ENCODE measurements around the gene CES3.

CES3 gene

DNA sequence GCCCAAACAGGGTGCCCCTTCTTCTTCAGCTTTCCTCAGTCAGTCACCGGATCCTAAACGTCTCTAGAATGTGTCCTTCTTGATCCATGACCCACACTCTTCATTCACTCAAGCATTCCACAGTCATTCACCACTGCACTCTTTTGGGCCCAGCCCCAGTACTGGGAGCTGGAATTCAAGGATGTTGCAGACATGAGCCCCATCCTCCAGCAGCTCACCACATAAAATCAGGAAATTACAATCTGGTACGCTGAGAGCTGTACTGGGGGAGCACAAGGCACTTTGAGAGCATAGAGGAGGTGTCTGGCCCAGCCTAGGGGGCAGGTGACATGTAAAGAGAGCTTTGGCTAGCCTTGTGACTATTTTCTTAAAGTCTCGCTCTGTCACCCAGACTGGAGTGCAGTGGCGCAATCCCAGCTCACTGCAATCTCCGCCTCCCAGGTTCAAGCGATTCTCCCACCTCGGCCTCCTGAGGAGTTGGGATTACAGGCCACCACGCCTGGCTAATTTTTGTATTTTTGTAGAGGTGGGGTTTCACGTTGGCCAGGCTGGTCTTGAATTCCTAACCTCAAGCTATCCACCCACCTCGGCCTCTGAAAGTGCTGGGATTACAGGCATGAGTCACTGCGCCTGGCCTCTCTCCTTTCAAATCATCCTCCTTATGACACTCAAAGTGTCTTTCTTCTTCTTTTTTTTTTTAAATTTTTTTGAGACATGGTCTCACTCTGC, 46.0 kb downstream of the CES3 start:
- no peak for DNase-seq (ENCODE audit: low read depth in 2 of 2)

DNA sequence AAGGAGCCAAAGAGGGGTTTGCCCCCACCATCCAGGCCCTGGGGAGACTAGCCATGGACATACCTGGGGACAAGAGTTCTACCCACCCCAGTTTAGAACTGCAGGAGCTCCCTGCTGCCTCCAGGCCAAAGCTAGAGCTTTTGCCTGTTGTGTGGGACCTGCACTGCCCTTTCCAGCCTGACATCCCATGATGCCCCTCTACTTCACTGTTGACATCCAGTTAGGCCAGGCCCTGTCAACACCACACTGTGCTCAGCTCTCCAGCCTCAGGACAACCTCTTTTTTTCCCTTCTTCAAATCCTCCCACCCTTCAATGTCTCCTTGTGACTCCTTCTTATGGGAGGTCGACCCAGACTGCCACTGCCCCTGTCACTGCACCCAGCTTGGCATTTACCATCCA, 48.1 kb downstream of the CES3 start:
- no peak for DNase-seq (ENCODE audit: low read depth in 2 of 2)

GRCh38 chr16:67011274-67011673, 50.2 kb downstream of the CES3 start:
- DNase-seq (ENCODE audit: low read depth in 2 of 2): no peak

GRCh38 chr16:67013233-67013822, 52.3 kb downstream of the CES3 start:
- no peak for DNase-seq (ENCODE audit: low read depth in 2 of 2)

DNA sequence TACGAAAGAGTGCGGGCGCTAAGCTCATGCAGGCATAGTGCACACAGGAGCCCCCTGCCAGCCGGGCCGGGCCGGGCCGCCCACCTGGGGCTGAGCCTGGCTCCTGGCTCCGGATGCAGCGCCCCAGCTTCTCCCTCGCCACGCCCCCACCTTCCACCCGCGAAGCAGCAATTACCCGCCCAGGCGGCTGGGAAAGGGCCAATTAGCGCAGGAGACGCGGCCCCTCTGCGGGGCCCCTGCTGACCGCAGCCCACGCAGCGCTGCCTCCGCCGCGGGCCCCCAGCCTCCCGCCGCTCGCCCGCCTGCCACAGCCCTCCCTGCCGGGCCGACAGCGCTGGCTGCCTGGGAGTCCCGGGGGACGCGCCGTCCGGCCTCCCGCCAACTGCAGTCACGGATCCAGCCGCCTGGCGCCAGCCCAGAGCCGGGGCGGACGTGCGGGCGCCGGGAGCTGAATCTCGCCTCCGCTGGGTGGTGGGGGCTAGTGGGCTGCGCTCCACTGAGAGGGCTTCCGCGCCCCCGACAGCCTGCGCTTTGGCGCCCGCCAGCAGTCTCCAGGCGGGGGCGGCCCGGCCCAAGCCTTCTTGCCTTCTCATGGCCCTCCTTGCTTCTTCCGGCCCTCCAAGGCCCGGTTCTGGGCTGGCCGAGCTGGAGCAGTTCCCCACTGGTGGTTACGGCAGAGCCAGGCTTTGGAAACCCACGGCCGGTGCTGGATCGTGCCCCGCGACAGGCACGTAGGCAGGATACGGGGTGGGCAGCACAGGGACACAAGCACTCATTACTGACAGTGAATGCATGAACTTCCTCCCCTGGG, 53.0 kb downstream of the CES3 start:
- peak; percentile 52 to 63 for DNase-seq (ENCODE audit: low read depth in 2 of 2)

- no peak for DNase-seq (ENCODE audit: low read depth in 2 of 2)
These were observed 53.7 kb downstream of the CES3 start for GRCh38 chr16:67014634-67015312.

DNA sequence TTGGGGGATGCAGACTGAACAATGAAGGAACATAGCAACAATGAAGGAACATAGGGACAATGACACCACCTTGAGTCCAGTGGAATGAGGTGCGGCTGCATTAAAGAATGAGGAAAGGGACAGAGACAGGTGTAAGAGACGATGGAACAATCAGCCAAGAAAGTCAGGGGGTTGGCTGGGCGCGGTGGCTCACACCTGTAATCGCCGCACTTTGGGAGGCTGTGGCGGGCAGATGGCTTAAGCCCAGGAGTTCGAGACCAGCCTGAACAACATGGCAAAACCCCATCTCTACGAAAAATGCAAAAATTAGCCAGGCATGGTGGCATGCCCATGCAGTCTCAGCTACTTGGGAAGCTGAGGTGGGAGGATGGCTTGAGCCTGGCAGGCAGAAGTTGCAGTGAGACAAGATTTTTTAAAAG, 54.3 kb downstream of the CES3 start:
- no peak for DNase-seq (ENCODE audit: low read depth in 2 of 2)

DNA sequence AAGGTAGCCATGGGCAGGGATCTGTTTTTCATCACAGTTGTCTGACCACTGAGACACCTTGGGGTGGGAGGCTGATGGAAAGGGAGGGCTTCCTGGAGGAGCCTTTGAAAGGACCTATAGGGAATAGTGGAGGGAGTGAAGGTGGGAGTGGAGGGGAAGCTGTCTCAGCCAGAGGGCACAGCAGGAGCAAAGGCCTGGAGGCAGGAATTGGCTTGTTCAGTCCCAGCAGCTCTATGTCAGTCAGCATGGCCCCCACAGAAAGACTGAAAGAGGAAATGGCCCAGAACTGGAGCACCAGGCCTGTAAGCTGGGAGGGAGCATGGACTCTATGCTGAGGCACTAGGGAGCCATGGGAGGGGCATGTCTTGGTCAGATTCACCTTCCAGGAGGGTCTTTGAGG, 55.1 kb downstream of the CES3 start:
- no peak for DNase-seq (ENCODE audit: low read depth in 2 of 2)

- no peak for DNase-seq (ENCODE audit: low read depth in 2 of 2)
These were observed 55.8 kb downstream of the CES3 start for GRCh38 chr16:67016681-67017420.

DNA sequence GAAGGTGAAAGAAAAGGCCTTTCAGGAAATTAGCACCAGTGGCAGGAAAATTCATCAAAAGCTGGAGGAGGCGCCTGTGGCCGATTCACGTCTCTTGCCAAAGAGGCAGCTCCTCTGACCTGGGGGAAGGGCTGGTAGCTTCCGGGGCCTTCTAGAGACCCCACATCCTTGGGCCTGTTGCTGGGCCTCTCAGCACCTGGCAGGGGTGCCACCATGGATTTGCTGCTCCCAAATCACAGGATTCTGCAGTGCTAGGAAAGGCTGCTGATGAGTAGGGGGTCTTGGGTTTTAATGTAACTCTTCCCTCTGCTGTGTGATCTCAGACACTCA, 56.3 kb downstream of the CES3 start:
- DNase-seq (ENCODE audit: low read depth in 2 of 2): no peak

DNA sequence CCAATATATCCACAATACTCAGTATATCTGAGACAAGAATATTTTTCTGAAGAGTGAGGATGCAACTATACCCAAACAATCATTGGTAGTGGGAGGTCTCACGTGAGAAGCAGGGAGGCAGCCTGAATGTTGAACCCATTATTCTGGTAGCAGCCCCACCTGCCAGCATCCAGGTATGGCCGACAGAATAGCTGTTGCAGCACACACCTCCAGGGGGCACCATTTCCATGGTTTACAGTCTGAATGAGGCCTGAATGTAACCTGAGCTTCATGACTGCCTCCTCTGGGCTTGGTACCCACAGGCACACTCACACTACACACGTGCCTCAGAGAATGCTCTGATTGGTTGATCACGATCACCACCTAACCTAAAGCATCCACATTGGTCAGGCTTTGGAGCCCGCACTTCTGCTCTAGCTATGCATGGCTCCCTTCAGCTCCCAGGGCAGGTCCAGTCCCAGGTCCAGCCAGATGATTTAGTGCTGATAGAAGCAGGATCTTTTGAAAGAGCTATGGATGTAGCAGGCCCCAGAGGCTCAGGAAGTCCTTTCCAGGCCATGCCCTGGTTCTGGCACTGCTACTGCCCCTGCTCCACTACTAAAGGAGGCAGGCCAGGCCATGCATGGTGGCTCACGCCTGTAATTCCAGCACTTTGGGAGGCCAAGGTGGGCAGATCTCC, 56.9 kb downstream of the CES3 start:
- DNase-seq (ENCODE audit: low read depth in 2 of 2): peak; percentile 86

DNA sequence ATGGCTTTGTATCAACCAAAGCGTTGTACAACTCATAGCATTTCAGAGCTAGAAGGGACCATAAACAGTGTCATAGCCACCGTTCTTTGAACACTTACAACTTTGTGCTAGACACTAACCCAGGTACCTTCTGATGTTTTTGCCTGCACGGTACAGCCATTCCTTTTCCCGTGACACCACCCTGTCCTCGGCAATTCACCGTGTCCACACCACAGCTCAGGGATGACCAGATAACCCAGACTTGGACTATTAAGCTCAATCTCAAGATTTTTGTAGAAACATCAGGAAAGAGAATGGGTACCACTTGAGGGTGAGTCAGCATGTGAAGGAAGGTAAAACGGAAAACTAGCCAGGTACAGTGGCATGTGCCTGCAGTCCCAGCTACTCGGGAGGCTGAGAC, 58.1 kb downstream of the CES3 start:
- DNase-seq (ENCODE audit: low read depth in 2 of 2): no peak

- no peak for DNase-seq (ENCODE audit: low read depth in 2 of 2)
These were observed 60.3 kb downstream of the CES3 start for GRCh38 chr16:67021321-67021720.

- DNase-seq (ENCODE audit: low read depth in 2 of 2): no peak
These were observed 61.6 kb downstream of the CES3 start for GRCh38 chr16:67022531-67023214.

GRCh38 chr16:67023689-67024088, 62.6 kb downstream of the CES3 start:
- DNase-seq (ENCODE audit: low read depth in 2 of 2): no peak
